Coronary artery (tissue), 2 donors: ENCODE data around the gene ATP6V0A4.

Experiments used
- DNase-seq: peaks from one replicate; pipeline ENCODE4 v3.0.0-alpha.2; 2017; ENCODE audit warnings: low spot score
- H3K27ac ChIP-seq, 2 donors: fragments of 200-600 bp; sonication (generic); one replicate each; pipeline ENCODE4 v1.5.1; 2016 to 2019
- H3K4me3 ChIP-seq: fragments of 200-600 bp; sonication (generic); 2 replicates; pipeline ENCODE4 v1.5.1; 2016; ENCODE audit warnings: mild to moderate bottlenecking, moderate library complexity
- TF ChIP-seq, protein P1 (sequence below): fragments of 200-600 bp; sonication (generic); IDR thresholded peaks from one replicate; pipeline ENCODE4 v1.5.1; 2019; ENCODE audit warnings: antibody characterized with exemption

ATP6V0A4 gene

DNA sequence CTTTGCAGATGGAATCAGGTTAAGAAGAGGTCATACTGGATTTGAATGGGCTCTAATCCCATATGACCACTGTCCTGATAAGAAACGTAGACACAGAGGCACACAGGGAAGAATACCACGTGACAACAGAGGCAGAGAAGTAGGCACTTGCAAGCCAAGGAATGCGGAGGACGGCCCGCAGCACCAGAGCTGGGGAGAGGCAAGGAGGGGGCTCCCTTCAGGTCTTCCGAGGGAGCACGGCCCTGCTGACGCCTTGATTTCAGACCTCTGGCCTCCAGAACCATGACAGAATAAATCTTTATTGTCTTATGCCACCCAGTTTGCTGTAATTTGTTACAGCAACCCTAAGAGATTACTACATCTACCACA, 44.9 kb downstream of the ATP6V0A4 start:
- DNase-seq = no peak
- no peak overlapping the region for H3K27ac ChIP-seq
- TF ChIP-seq, protein P1, sequence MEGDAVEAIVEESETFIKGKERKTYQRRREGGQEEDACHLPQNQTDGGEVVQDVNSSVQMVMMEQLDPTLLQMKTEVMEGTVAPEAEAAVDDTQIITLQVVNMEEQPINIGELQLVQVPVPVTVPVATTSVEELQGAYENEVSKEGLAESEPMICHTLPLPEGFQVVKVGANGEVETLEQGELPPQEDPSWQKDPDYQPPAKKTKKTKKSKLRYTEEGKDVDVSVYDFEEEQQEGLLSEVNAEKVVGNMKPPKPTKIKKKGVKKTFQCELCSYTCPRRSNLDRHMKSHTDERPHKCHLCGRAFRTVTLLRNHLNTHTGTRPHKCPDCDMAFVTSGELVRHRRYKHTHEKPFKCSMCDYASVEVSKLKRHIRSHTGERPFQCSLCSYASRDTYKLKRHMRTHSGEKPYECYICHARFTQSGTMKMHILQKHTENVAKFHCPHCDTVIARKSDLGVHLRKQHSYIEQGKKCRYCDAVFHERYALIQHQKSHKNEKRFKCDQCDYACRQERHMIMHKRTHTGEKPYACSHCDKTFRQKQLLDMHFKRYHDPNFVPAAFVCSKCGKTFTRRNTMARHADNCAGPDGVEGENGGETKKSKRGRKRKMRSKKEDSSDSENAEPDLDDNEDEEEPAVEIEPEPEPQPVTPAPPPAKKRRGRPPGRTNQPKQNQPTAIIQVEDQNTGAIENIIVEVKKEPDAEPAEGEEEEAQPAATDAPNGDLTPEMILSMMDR = no peak
- H3K4me3 ChIP-seq = no peak overlapping the region

DNA sequence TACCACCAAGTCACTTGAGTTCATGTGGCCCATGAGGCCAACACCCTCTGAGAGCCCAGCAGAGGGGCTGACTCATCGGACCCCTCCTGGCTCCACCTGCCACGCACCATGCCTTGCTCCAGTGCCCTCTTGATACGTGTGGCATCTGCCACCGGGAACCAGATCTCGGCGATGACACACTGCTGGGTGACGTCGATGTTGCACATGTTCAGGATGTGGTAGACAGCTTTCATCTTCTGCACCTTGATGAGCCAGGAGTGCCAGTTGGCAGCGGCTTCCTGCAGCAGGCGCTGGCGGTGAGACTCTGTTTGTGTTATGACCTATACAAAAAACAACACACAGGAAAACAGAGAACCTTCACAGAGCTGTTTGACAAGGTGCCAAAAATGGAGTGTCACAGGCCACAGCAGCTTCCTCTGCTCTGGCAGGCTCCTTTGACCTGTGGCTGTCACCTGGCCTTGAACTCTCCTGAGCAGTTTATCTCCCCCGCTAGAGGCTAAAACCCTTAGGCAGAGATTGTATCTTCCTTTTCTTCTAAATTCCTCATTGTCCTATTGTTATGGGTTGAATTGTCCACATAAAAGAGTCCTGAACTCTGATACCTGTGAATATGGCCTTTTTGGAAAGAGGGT, 45.4 kb downstream of the ATP6V0A4 start:
- H3K27ac ChIP-seq = no peak overlapping the region
- TF ChIP-seq, protein P1 = no peak
- DNase-seq = no peak

DNA sequence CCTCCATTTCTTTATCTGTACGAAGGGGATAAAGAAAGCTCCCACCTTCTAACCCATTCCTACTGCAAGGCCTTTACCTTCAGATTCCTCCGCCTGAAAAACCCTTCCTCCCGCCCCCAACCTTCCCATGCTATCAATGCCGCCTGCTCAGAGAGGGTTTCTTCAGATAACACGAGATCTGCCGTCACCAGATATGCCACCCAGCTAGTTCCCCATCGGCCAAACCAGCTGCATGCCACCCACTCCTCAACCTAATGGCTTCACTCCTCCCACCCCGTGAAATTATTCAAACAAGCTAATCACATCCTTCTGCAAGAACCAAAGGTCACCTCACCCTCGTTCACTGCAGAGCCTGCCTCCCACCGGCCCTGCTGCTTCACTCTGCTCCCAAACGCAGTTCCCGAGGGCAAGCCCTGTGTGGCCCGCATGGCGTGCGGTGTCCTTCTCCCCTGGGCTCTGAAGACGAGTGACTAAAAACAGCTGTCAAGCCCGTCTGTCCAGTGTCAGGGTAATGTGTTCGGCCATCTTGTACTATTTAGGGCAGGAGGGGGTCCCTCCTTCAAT, 47.0 kb downstream of the ATP6V0A4 start:
- DNase-seq = no peak
- H3K4me3 ChIP-seq = no peak overlapping the region
- H3K27ac ChIP-seq = no peak overlapping the region
- TF ChIP-seq, protein P1 = no peak

More for the DNA sequence above, 45.4 kb downstream of the ATP6V0A4 start:
- no peak overlapping the region for H3K4me3 ChIP-seq

DNA sequence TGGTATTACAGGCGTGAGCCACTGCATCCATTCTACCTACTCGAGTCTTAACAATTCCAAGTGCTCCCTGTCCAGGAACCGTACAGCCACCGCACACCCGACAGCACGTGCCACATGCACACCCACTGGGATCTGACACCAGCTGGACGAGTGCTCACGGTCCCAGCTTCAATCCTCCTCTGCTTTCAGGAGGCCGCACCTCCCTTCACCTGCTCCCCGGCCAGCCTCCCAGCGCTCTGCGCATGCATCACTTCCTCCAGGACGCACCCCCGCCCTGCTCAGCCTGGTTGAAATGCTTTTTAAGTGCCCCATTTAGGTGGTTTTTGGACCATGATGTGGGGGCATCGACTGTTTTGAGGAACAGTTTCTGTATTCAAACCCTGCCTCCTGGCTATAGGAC, 47.5 kb downstream of the ATP6V0A4 start:
- TF ChIP-seq, protein P1 = no peak
- no peak for DNase-seq
- Histone ChIP-seq H3K4me3 (no peak overlapping the region), H3K27ac (no peak overlapping the region)

DNA sequence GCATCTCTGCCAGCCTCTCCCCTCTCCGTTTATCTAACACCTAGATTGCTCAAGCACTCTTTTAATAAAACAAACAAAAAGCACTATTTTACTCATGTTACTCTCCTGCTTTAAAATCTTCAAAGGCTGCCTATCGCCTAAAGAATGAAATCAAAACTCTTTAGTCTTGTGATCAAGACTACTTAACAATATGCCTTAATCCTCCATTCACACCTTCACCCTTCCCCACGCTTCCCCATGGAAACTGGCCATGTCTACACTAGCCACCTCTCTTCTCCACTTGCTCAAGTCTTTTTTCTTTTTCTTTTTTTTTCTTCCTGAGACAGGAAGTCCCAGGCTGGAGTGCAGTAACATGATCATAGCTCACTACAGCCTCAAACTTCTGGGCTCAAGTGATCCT, 48.0 kb downstream of the ATP6V0A4 start:
- TF ChIP-seq, protein P1 = no peak
- DNase-seq = no peak
- no peak overlapping the region for H3K4me3 ChIP-seq
- no peak overlapping the region for H3K27ac ChIP-seq

DNA sequence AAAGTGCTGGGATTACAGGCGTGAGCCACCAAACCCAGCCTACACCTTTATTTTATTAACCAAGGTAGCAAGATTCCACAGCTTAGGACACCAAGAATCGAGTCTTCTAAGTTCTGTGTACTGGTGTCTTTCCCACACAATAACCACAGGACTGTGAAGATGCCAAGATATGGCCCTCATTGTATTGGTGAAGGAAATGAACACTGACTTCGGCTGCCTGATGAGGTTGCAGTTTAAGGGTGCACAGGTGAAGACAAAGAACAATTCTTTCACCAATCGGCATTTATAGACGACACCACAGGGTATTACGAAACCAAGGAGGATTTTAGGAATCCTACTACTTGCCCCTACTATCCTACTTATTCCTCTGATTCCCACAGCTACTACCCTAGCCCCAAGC, 49.3 kb downstream of the ATP6V0A4 start:
- Histone ChIP-seq H3K27ac (no peak overlapping the region), H3K4me3 (no peak overlapping the region)
- TF ChIP-seq, protein P1 = no peak
- no peak for DNase-seq

DNA sequence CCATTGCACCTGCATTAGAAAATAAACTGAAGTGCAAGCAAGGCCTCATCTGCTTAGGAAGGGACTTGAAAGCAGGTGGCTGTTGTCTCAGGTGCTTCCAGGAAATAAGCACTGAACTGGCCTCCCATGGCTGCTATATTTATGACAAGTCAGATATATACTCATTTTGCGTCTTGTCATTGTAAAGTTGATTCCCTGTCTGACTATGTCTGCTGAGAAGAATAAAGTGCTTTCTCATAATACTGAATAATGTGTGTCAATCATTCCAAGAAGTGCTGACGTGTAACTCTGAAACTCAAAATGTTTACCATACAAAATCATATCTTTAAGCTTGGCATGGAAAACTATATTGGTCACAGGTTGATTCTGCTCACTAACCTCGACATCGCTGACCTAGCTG, 51.9 kb downstream of the ATP6V0A4 start:
- TF ChIP-seq, protein P1 = no peak

More for the DNA sequence above, 51.9 kb downstream of the ATP6V0A4 start:
- DNase-seq = no peak
- no peak overlapping the region for H3K27ac ChIP-seq
- no peak overlapping the region for H3K4me3 ChIP-seq
